Mammary epithelial cell (primary cell): Measurements from ENCODE around the gene PCYOX1L.

Source experiments
- CTCF ChIP-seq, 2 donors: IDR thresholded peaks in 1 of 2; conservative IDR thresholded peaks in 1 of 2; 2 replicates each; pipeline ENCODE4 v1.5.1; 2011 to 2012; ENCODE audit warnings: inconsistent platforms in 2 of 2, low read length in 2 of 2, mild to moderate bottlenecking in 2 of 2, control low read depth in 1 of 2, low read depth in 1 of 2; ENCODE audit not compliant: insufficient read depth in 1 of 2; ENCODE audit errors: extremely low read depth in 1 of 2
- EZH2 ChIP-seq: IDR thresholded peaks from 2 replicates; pipeline ENCODE4 v1.6.1; 2012; ENCODE audit warnings: low read length, inconsistent platforms, borderline replicate concordance

- TF ChIP-seq CTCF (conservative IDR thresholded peaks at IDR 0.05 in 1 of 2, IDR thresholded peaks at IDR 0.05 in 1 of 2; ENCODE audit: extremely low read depth in 1 of 2, insufficient read depth in 1 of 2, low read depth in 1 of 2, low read length in 2 of 2) = no peak
- no peak for TF ChIP-seq EZH2
Measured at GRCh38 chr5:149366169-149366729, 8.4 kb downstream of the PCYOX1L start.
